GM12878 (cell line): ENCODE results near the gene SLC5A1. TPM values are rescaled to one million over a fixed set of nuclear protein-coding genes. Genes with fewer than 3 reads are reported as not detected.

Experiments used
- BCL3 ChIP-seq: IDR thresholded peaks from 2 replicates; pipeline ENCODE4 v1.6.1; 2011; ENCODE audit warnings: borderline replicate concordance, low read depth, mild to moderate bottlenecking, moderate library complexity, low read length; ENCODE audit not compliant: insufficient read depth, poor library complexity, severe bottlenecking
- IRF5 ChIP-seq: fragments of 450-650 bp; IDR thresholded peaks from 2 replicates; pipeline ENCODE4 v1.6.1; 2017; ENCODE audit warnings: borderline replicate concordance
- ZNF592 ChIP-seq: fragments of 450-650 bp; IDR thresholded peaks from 2 replicates; pipeline ENCODE4 v1.6.1; 2017; ENCODE audit warnings: mild to moderate bottlenecking, moderate library complexity
- polyA plus RNA-seq, 11 experiments: library from polyadenylated mRNA; depleted of rRNA in 4 of 11; unstranded in 6 of 11; stranded (reverse) in 5 of 11; fragments of >200 nt; fragmentation: Nextera tagmentation in 4 of 11; fragmentation: Illumina TruSeq in 1 of 11; extraction: Ambion mirVana in 4 of 11; extraction: Trizol in 1 of 11; gene quantifications; 1 replicate in 1 of 11; 2 replicates in 10 of 11; pipeline versions ENCODE4 v1.2.1 to v1.2.3, GENCODE V29; 2011 to 2016; ENCODE audit warnings: inconsistent platforms in 2 of 11, missing spikeins in 2 of 11, low read depth in 1 of 11
- total RNA-seq, 4 experiments: library from RNA; depleted of rRNA in 3 of 4; stranded (reverse); fragments of >200 nt in 3 of 4; fragmentation: Illumina TruSeq in 1 of 4; extraction: Trizol in 1 of 4; gene quantifications; 2 replicates each; pipeline versions ENCODE4 v1.2.1 to v1.2.3, GENCODE V29; 2013 to 2021

SLC5A1 gene
- total and polyA plus RNA-seq, 10 of the 15 experiments (the other 5 are each of a cell fraction or from before 2014, with no cell fraction given) = 0.01 TPM; not detected in 9

- TF ChIP-seq BCL3 = no peak
- no peak for TF ChIP-seq ZNF592
- no peak for TF ChIP-seq IRF5
These were observed 36.3 kb downstream of the SLC5A1 start (continued) for GRCh38 chr22:32079130-32080089.
